GM21390 (cell line): ENCODE data around the gene NBPF3.

ENCODE experiments used
- ATAC-seq: cut with Tn5 transposase; IDR thresholded peaks from one replicate; pipeline ENCODE4 v1.9.1; 2021; ENCODE audit not compliant: unreplicated experiment

NBPF3 gene

DNA sequence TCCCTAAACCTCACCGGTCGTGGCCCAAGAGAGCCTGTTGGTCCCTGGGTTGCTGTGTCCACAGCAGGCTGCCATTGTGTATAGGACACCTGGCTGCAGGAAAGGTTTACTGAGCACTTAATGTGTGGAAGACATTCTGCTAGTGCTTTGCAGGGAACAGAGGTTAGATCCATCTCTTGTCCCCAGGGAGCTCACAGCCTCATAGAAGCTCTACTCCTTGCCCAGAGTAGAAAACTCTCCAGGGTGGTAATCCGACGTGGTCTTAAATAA is 52.4 kb downstream of the NBPF3 start:
- ATAC-seq, result no peak

DNA sequence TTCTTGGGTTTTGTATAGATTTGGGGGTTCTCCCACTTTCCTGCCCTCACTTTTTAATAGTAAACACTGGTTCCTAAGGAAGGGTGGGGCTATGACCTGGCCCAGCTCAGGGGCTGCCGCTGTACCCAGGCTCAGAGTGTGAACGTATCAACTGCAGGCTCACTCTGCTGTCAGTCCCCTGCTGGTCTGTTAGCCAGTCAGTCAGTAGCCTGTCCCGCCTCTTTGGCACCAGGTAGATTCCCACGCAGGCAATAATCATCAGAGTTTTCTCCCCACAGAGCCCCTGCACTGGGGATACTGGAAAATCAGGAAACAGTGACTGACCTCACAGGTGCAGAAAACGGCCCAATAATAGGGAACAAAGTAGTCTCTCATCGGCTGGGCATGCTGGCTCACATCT is 54.3 kb downstream of the NBPF3 start:
- no peak for ATAC-seq

DNA sequence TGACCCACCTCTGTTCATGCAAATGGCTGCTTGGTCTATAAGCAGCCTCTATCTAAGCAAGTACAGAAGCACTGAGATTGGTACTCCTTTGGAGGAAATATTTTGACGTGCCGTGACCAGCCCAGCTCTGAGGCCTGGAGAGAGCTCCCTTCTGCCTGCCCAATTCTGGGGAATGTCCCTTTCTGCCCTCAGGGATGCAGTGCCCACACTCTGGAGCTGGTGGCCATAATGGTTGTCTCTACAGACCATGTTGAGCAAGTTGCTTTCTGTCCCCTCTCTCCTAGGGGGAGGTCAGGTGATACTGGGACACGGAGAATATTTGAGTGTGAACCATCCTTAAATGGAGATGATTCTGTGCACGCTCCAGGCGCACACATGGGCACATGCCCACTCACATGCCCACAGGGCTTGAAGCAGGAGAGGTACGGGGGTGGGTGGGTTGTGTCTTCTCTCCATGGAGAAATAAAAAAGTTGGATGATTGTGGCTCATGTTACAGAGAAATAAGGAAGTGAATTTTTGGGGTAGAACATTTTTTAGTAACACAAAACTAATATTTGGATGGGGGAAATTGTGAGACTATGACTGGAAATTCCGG is 55.4 kb downstream of the NBPF3 start:
- ATAC-seq, result no peak

DNA sequence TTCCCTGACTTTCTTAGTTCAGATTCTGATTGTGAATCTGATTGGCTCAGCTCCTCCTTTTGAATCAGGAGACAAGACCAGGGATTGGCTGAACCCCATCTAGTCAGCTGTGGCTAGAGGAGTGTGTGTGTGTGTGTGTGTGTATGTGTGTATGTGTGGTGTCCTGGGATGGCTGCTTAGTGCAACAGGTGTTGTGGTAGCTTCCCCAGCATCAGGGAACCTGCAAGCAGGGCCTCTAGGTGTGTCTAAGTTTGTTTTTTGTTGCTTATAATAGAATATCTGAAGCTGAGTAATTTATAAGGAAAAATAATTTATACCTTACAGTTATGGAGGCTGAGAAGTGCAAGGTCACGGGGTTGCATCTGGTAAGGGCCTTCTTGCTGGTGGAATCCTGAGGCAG is 56.1 kb downstream of the NBPF3 start:
- no peak for ATAC-seq

DNA sequence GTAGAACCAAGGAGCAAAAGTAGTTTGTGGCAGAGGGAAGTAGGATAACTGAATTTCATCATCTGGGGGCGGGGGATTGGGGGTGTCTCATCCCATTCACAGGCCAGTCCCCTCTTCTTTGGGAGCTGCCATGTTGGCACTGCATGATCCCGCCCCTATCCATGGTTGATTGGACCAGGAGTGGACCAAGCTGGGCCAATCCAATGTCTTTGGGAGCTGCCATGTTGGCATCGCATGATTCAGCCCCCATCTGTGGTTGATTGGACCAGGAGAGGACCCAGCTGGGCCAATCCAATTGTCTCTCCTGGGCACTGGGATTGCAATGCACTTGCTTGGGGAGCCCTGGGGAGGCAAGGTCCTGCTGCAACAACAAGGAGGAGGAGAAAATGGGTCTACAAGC is 56.9 kb downstream of the NBPF3 start:
- no peak for ATAC-seq

DNA sequence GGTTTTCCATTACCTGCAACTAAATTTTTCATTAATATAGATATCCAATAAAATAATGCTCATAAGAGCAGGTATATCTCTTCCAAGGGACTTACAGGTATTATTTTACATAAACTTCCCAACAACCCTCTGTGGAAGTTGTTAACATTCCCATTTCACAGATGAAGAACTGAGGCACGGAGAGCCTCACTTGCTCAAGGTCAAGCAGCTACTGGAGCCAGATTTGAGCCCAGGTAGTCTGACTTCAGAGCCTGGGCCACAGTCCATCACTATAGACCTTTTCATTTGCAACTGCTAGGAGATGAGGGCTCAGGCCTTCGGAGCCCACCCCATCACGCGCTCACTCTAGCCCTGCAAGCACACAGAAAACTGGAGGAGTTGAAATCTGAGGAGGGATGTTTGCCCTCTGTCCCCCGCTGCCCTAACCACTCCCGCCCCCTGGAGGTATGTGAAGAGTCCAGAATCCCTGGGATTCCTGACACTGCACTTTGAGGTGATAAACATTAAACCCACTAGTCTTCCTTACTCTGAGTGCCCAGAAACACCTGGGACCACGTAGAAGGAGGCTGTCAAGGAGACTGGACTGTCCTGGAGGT is 57.6 kb downstream of the NBPF3 start:
- ATAC-seq, result no peak

DNA sequence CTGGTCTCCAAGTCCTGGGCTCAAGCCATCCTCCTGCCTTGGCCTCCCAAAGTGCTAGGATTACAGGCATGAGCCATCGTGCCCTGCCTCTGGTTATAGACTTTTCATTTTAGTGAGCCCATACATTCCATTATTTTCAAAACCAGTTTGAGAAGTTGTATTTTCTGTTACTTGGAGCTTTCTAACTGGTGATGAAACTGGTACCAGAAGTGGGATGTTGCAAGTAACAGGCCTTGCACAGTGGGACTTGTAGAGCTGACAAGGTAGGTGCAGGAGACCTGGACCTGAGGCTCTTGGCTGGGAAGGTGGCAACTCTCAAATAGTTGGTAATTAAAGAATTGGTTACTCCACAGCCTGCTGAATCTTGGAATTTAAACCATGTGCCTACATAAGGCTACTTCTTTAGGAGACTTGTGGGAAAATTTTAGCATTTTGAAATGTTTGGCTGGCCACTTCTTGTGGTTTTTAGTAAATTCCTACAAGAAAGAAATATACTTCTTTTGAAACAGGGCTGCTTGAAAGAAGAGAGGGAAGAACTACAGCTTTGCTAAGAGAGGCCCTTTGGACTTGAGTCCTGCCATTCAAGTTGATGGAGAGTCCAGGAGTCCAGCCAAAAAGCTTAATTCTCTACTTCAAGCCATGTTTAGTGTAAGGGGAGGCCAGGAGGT is 59.5 kb downstream of the NBPF3 start:
- no peak for ATAC-seq

DNA sequence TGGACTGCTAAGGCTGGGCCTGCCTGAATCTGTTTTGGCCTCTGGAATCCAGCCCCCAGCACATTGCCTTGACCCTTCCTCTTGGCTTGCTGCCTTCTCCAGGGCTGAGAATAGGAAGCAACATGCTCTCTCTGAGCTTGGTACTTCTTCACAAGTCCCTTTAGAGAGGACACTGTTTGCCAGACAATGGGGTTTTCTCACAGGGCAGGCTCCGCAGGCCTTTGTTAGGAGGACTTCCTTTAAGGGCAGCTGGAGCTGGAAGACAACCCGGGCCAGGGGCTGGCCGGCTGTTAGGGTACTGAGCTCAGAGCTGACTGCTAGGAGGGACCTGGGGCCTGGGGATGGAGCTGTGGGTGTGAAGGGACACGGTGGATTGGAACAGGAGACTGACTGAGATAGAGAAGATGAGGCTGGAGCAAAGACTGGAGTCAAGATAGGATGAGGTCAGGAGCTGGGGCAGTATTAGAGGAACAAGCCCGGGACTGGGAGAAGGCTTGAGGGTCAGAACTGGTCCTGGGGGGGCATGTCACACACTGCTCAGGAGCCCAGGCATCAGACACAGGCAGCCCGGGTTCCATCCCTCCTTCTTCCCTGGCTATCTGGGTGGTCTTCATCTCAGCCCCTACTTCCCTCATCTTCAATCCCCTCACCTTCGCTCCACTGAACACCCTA is 63.9 kb downstream of the NBPF3 start:
- ATAC-seq, result no peak

DNA sequence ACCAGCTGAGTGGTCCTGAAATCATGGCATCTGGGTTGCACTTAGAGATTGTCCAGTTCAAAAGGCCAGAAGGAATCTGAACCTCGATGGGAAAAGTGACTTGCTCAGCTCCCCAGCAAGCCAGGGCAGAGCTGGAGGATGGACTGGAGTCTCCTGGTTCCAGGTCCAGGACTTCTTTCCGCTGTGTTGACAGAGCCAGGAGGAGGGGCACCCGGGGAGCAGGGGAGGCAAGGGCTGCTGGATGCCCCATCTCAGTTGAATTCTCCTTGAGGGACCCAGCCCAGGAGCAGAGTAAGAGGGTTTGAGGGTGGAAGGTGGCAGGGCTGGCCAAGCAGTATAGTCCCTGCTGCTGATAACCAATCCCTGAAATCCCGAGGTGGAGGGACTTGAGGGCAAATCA is 66.9 kb downstream of the NBPF3 start:
- no peak for ATAC-seq

DNA sequence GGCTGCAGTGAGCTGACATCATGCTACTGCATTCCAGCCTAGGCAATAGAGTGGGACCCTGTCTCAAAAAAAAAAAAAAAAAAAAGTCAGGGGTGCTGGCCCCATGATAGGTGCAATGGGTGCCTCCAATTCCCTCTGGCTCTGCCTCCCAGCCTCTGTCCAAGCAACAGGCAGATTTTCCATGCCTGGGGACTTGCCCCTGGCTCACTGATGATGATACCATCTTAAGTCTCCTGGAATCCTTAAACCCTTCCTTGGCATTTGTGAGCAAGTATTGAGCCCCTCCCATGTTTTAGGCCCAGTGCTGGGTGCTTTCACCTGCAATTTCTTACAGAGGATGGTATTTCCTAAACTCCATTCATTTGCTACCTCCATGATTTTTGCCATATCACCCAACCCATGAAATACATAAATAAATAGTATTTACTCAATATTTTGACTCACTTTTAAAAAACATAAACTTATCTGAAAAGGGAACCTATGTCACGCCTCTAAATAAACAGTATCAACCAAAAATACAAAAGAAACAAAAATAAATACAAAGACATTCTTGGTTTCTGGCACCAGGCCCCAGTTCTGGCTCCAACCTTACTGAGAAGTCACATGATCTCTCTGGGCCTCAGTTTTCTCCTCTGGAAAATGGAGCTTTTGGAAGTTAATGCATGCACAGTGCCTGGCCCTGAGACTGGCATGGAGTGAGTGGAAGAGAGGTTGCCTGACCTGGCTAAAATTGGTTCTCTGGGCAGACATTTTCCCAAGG is 67.8 kb downstream of the NBPF3 start:
- no peak for ATAC-seq

DNA sequence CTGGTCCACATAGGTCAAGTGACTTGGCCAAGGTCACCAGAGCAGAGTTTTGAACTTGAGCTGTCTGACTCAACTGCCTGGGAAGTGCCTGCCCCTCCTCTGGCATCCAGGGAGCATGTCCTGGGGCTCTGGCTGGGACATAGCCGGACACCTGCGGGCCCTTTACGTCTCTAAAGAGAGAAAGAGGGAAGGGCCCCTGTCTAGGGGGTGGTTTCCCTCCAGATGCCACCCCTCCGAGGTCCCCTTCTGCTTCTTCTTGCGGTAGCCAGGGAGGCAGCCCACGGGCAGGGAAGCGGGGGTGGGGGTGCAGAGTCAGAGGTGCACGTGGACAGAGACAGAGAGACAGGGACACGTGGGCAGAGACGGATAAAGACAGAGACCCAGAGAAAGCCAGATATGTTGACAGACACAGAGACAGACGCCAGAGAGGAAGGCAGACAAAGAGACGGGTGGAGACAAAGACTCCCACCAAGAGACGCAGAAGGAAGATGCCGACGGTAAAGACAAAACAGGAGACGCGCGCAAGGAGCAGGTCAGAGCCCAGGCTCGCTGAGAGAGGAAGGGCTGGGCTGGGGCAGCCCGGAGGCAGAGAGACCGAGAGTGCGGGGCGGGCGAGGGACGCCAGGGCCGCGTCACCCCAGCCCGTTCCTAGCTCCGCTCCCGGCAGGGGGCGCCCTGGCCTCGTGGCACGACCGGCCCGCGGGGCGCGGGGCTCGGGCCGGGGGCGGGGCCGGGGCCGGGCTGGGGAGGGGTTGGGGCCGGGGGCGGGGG is 68.8 kb downstream of the NBPF3 start:
- no peak for ATAC-seq

DNA sequence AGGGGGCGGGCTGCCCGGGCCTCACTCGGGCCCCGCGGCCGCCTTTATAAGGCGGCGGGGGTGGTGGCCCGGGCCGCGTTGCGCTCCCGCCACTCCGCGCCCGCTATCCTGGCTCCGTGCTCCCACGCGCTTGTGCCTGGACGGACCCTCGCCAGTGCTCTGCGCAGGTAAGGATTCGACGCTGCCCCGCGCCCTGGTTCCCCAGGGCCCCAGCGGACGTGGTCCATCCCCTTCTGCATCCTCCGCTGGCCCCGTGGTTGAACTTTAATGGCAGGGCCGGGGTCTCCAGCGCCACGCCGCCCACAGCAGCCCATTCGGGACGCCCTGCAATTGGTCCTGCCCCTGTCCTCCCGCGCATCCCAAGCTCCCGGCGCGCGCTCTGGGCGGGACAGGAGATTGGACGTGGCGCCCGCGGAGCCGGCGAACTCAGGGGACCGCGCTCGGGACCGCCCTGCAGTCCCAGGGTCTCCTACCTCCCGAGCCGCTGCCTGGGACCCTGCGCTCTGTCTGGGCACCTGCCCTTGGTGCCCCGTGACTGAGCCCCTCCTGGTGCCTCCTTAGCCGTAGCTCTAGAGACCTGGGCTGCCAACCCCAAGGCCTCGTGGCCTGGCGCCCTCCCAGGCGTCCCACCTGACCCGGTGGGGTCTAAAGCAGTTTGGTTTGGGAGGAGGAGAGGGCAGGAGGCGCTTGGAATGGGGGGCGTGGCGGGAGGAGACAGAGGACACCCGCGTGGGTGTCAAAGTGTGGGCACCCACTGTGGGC is 69.6 kb downstream of the NBPF3 start, which contains the start of gene ALPL:
ALPL (plus strand) TSS at position 73 of the 762 bp plus-strand sequence. CDS start 44,659 bp downstream, outside the sequence.
- no peak for ATAC-seq

DNA sequence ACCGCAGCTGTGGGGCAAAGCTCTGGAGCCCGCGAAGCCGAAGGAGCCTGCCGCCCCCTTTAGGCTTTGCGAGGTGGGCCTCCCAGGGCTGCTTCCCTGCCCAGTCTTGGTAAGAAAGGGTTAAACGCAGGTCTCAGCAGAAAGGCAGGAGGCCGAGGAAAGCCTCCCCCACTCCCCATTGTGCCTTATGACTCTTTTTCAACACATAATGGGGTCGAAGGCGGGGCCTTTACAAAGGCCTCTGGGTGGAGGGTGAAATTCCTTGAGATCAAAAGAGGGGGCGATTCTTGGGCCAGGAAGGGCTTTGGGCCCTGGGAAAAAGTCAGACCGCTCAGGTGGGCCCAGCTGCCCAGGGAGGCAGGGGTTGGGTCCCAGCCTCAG is 70.2 kb downstream of the NBPF3 start:
- ATAC-seq, result no peak

DNA sequence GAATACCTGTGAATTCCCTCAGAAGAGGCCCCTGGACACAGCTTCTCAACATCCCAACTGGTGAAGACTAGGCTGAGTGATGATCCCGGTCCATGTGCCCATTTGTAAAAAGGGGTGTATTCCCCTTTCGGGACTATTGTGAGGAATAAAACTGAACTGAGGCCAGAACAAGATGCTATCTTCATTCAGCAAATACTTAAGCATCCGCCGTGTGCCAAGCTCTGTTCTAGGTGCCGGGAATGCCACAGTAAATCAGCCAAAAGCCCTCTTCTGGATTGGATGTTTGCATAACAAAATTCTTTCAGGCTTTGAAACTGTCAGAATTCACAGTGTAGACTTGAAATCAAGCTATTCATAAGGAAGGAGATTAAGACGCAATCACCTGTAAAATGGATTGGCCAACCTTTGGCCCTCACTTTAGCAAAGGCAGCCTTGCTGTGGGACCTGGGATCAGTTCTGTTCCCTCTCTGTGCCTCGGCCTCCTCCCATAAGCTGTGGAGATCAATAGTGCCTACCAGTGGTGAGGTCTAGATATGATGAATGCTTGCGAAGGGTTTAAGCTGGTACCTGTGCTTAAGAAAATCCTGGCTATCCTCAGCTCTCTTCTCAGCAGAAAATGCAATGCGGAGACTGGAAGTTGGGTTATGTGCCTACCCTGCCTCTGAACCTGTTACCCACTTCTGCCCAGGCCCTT is 71.1 kb downstream of the NBPF3 start:
- no peak for ATAC-seq

DNA sequence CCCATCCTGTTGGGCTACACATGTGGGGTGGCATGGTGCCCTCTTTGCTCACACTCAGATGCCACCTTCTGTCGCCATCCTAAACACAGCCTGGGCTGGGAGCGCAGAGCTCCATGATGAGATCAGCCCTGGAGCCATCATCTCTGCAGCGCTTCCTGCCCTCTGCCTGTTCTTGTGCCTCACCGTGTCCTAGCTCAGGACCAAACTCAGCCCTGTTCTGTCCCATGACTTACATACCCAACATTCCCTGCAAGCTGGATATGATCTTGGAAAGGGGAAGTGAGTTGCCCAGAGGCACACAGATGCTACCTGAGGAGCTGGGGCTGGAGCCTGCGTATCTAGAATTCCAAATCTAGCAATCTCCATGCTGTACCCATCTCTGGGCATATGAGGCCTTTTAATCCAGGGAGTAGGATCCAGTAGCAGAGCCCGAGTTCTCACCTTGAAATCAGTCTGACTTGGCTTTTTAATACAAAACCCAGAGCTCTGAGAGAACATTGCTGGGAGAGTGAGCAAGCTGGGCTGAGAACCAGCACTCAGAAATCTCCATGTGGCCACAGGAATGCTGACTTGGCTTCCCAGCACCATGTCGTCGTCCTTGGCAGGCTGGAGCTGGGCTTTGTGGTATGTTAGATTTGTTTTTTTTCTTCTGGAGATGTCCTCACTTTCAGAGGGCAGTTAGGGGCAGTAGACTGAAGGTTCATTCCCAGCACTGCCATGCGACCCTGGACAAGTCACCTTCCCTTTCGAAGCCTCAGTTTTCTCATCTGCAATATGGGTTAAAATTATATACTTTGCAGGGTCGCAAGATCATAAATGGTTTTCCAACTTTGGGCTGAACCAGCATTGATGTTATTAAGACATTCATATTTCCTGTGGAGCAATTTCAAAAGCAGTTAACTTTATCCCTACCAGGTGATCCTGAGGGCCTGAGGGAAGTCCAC is 71.9 kb downstream of the NBPF3 start:
- ATAC-seq, result no peak

DNA sequence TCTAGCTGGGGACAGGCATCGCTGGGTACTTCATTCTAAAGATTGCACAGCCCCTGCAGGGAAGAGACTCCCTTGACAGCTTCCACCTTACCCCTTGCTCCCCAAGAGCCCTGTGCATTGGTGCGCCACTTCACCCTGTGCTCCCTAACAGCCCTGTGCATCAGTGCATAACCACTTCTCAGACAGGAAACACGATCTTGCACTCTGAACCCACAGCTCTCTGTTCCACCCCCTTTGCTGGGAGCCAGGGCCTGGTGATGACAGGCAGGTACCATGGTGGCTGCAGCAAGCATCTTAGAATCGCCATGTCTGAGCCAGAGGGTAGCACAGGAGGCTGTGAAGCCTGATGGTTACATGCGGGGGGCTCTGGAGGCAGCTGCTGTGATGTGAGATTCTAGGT is 74.3 kb downstream of the NBPF3 start:
- ATAC-seq, result peak; percentile 69

DNA sequence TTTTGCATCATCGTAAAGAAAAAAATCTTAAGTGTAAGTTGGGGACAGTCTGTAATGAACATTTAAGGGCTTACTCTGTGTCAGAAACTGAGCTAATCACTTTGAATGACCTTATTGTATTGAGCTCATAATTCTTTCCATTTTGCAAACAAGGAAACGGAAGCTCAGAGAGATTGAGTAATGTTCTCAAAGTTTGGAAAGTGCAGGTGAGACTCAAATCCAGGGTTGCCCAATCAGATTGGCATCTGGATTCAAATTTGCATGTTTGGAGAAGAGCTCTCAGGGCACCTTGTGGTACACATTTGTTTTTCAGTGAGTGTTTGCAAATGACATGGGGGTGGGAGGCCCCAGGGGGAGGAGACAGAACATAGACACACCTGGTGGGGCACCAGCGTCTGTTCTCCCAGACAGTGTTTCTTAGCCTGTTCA is 77.2 kb downstream of the NBPF3 start:
- no peak for ATAC-seq
